SH-SY5Y (cell line): Measurements from ENCODE around the gene TRIM15.

Source experiments
- GATA2 ChIP-seq: IDR thresholded peaks from 2 replicates; pipeline ENCODE4 v1.6.1; 2011; ENCODE audit warnings: mild to moderate bottlenecking, low read depth, low read length
- GATA3 ChIP-seq: IDR thresholded peaks from 2 replicates; pipeline ENCODE4 v1.6.1; 2011; ENCODE audit warnings: low read depth, mild to moderate bottlenecking, low read length, moderate library complexity

Gene TRIM15

GRCh38 chr6:30167101-30167500 is 3.8 kb downstream of the TRIM15 start:
- no peak for TF ChIP-seq GATA2
- no peak for TF ChIP-seq GATA3

- TF ChIP-seq GATA2 (no peak), GATA3 (no peak)
Observed at GRCh38 chr6:30168741-30169140, 5.4 kb downstream of the TRIM15 start.

- TF ChIP-seq GATA3 (no peak), GATA2 (no peak)
Observed at GRCh38 chr6:30169658-30170614, 6.6 kb downstream of the TRIM15 start.

GRCh38 chr6:30171677-30172471 is 8.5 kb downstream of the TRIM15 start:
- TF ChIP-seq GATA3 (no peak), GATA2 (no peak)

GRCh38 chr6:30172681-30173080 is 9.3 kb downstream of the TRIM15 start:
- TF ChIP-seq GATA3 (no peak), GATA2 (no peak)

GRCh38 chr6:30175765-30176164 is 12.4 kb downstream of the TRIM15 start:
- TF ChIP-seq GATA3: no peak
- no peak for TF ChIP-seq GATA2

GRCh38 chr6:30178837-30179236 is 15.5 kb downstream of the TRIM15 start:
- TF ChIP-seq GATA2 (no peak), GATA3 (no peak)

GRCh38 chr6:30180145-30180544 is 16.8 kb downstream of the TRIM15 start:
- TF ChIP-seq GATA3 (no peak), GATA2 (no peak)

GRCh38 chr6:30184417-30185031 is 21.2 kb downstream of the TRIM15 start:
- TF ChIP-seq GATA3: no peak
- no peak for TF ChIP-seq GATA2

GRCh38 chr6:30185846-30186484 is 22.6 kb downstream of the TRIM15 start:
- TF ChIP-seq GATA3 (no peak), GATA2 (no peak)

GRCh38 chr6:30188541-30188940 is 25.2 kb downstream of the TRIM15 start:
- no peak for TF ChIP-seq GATA2
- TF ChIP-seq GATA3: no peak

GRCh38 chr6:30192076-30192475 is 28.7 kb downstream of the TRIM15 start:
- TF ChIP-seq GATA3 (no peak), GATA2 (no peak)

- TF ChIP-seq GATA2 (no peak), GATA3 (no peak)
Observed at GRCh38 chr6:30194797-30195690, 31.7 kb downstream of the TRIM15 start.
